WTC11 (cell line): ENCODE data around the gene PTPRH. TPM values are rescaled to one million over a fixed set of nuclear protein-coding genes. Genes with fewer than 3 reads are reported as not detected.

ENCODE experiments used
- ARID4B ChIP-seq: sonication (generic); formaldehyde crosslinking; IDR thresholded peaks from 2 replicates; pipeline ENCODE4 v1.8.0; 2023; ENCODE audit warnings: missing genetic modification reagents, mild to moderate bottlenecking, borderline replicate concordance
- CBFB ChIP-seq: sonication (generic); formaldehyde crosslinking; IDR thresholded peaks from 2 replicates; pipeline ENCODE4 v1.8.1; 2022; ENCODE audit warnings: mild to moderate bottlenecking, low read depth, missing genetic modification reagents
- E2F1 ChIP-seq: sonication (generic); formaldehyde crosslinking; IDR thresholded peaks from 2 replicates; pipeline ENCODE4 v1.8.0; 2022; ENCODE audit warnings: mild to moderate bottlenecking, missing genetic modification reagents
- E2F4 ChIP-seq: sonication (generic); formaldehyde crosslinking; IDR thresholded peaks from 2 replicates; pipeline ENCODE4 v1.8.1; 2022; ENCODE audit warnings: low read depth, mild to moderate bottlenecking, moderate library complexity, missing genetic modification reagents, borderline replicate concordance
- E2F5 ChIP-seq: sonication (generic); formaldehyde crosslinking; IDR thresholded peaks from 2 replicates; pipeline ENCODE4 v1.8.1; 2022; ENCODE audit warnings: mild to moderate bottlenecking, moderate library complexity, missing genetic modification reagents
- EMX1 ChIP-seq: fragments of 250-450 bp; sonication (Bioruptor Pico); IDR thresholded peaks from 2 replicates; pipeline ENCODE4 v1.8.0; 2021; ENCODE audit warnings: mild to moderate bottlenecking
- ESRRA ChIP-seq: sonication (generic); formaldehyde crosslinking; IDR thresholded peaks from 2 replicates; pipeline ENCODE4 v1.8.1; 2022; ENCODE audit warnings: mild to moderate bottlenecking, missing genetic modification reagents, borderline replicate concordance
- FOXK1 ChIP-seq: sonication (generic); formaldehyde crosslinking; IDR thresholded peaks from 2 replicates; pipeline ENCODE4 v1.8.0; 2022; ENCODE audit warnings: mild to moderate bottlenecking, moderate library complexity, missing genetic modification reagents
- NFYB ChIP-seq: sonication (generic); formaldehyde crosslinking; conservative IDR thresholded peaks from 2 replicates; pipeline ENCODE4 v1.8.0; 2022; ENCODE audit warnings: low read depth, missing genetic modification reagents
- NR1H2 ChIP-seq: sonication (generic); formaldehyde crosslinking; IDR thresholded peaks from 2 replicates; pipeline ENCODE4 v1.9.0; 2021; ENCODE audit warnings: mild to moderate bottlenecking, moderate library complexity, missing genetic modification reagents
- NR3C1 ChIP-seq: sonication (generic); formaldehyde crosslinking; conservative IDR thresholded peaks from 2 replicates; pipeline ENCODE4 v1.8.1; 2023; ENCODE audit warnings: low read depth, mild to moderate bottlenecking, missing genetic modification reagents
- PRDM15 ChIP-seq: sonication (generic); formaldehyde crosslinking; IDR thresholded peaks from 2 replicates; pipeline ENCODE4 v1.8.0; 2022; ENCODE audit warnings: missing genetic modification reagents
- PREB ChIP-seq: sonication (generic); formaldehyde crosslinking; IDR thresholded peaks from 2 replicates; pipeline ENCODE4 v1.8.1; 2022; ENCODE audit warnings: mild to moderate bottlenecking, missing genetic modification reagents, moderate library complexity, borderline replicate concordance
- RORB ChIP-seq: fragments of 250-450 bp; sonication (Bioruptor Pico); IDR thresholded peaks from 2 replicates; pipeline ENCODE4 v1.9.0; 2021; ENCODE audit warnings: mild to moderate bottlenecking
- SMAD3 ChIP-seq: sonication (generic); formaldehyde crosslinking; IDR thresholded peaks from 2 replicates; pipeline ENCODE4 v1.8.0; 2022; ENCODE audit warnings: missing genetic modification reagents, mild to moderate bottlenecking, borderline replicate concordance
- STAT6 ChIP-seq: sonication (generic); formaldehyde crosslinking; conservative IDR thresholded peaks from 2 replicates; pipeline ENCODE4 v1.8.1; 2023; ENCODE audit warnings: mild to moderate bottlenecking, low read depth, missing genetic modification reagents, moderate library complexity
- ZBTB43 ChIP-seq: sonication (generic); formaldehyde crosslinking; IDR thresholded peaks from 2 replicates; pipeline ENCODE4 v1.8.1; 2023; ENCODE audit warnings: mild to moderate bottlenecking, missing genetic modification reagents
- ZMAT4 ChIP-seq: fragments of 250-450 bp; sonication (Bioruptor Pico); IDR thresholded peaks from 2 replicates; pipeline ENCODE4 v1.9.0; 2021; ENCODE audit warnings: mild to moderate bottlenecking
- ZNF219 ChIP-seq: sonication (generic); formaldehyde crosslinking; IDR thresholded peaks from 2 replicates; pipeline ENCODE4 v1.8.0; 2023; ENCODE audit warnings: missing genetic modification reagents, mild to moderate bottlenecking, borderline replicate concordance
- ZNF263 ChIP-seq: sonication (generic); formaldehyde crosslinking; IDR thresholded peaks from 2 replicates; pipeline ENCODE4 v1.8.1; 2022; ENCODE audit warnings: low read depth, mild to moderate bottlenecking, moderate library complexity, missing genetic modification reagents
- total RNA-seq: library from RNA; stranded (reverse); gene quantifications from 3 replicates; pipeline ENCODE4 v1.2.3, GENCODE V29; 2021

The PTPRH gene
- total RNA-seq, 1 experiment from 2014 or later = 0.63 TPM

- no peak for TF ChIP-seq RORB
- no peak for TF ChIP-seq EMX1 (CRISPR knock-in tag)
- TF ChIP-seq ZBTB43 (CRISPR knock-in tag) = no peak
- TF ChIP-seq NR3C1 = no peak
- TF ChIP-seq STAT6 (CRISPR knock-in tag) = no peak
- TF ChIP-seq E2F5 (CRISPR knock-in tag) = no peak
- no peak for TF ChIP-seq ZMAT4 (CRISPR knock-in tag)
- 0 out of 2 replicates have a peak, but pooled peaks have one; percentile 26 for TF ChIP-seq FOXK1 (CRISPR knock-in tag)
- no peak for TF ChIP-seq E2F1
- 0 out of 2 replicates have a peak, but pooled peaks have one; percentile 35 for TF ChIP-seq CBFB (CRISPR knock-in tag)
- TF ChIP-seq NFYB = no peak; the same call in 1 of the 2 replicates
- TF ChIP-seq PRDM15 (CRISPR knock-in tag) = peak; percentile 99
- no peak for TF ChIP-seq ZNF263 (CRISPR knock-in tag)
- no peak for TF ChIP-seq PREB (CRISPR knock-in tag)
- TF ChIP-seq ESRRA = no peak
- no peak for TF ChIP-seq E2F4 (CRISPR knock-in tag)
- TF ChIP-seq ZNF219 (CRISPR knock-in tag) = no peak
- no peak for TF ChIP-seq NR1H2
- peak; percentile 19; the same call in 1 of the 2 replicates for TF ChIP-seq ARID4B
- no peak for TF ChIP-seq SMAD3
Observed at GRCh38 chr19:55178781-55179599, 30.3 kb downstream of the PTPRH start (continued).
